Neuron (in vitro differentiated cells): ENCODE data around the gene TRIM65.
"Not testable (repeated sequence)": the region's sequence is repeated elsewhere in the genome, so short reads cannot be mapped to it uniquely, and the experiment has no call there.

Source experiments
- H2AFZ ChIP-seq: one replicate; pipeline ENCODE4 v1.6.1; 2013; ENCODE audit warnings: low read depth, mild to moderate bottlenecking, inconsistent platforms, low read length, moderate library complexity
- H3K27me3 ChIP-seq: one replicate; pipeline ENCODE4 v1.6.1; 2013; ENCODE audit warnings: low read length; ENCODE audit not compliant: insufficient read depth
- H3K36me3 ChIP-seq: one replicate; pipeline ENCODE4 v1.6.1; 2013; ENCODE audit warnings: low read length; ENCODE audit not compliant: insufficient read depth
- H3K4me1 ChIP-seq: one replicate; pipeline ENCODE4 v1.6.1; 2013; ENCODE audit warnings: low read length; ENCODE audit not compliant: insufficient read depth
- H3K4me3 ChIP-seq: 2 replicates; pipeline ENCODE4 v1.5.1; 2013; ENCODE audit warnings: mild to moderate bottlenecking, low read length, moderate library complexity
- H3K9me3 ChIP-seq: one replicate; pipeline ENCODE4 v1.6.1; 2013; ENCODE audit warnings: low read length

Gene TRIM65

DNA sequence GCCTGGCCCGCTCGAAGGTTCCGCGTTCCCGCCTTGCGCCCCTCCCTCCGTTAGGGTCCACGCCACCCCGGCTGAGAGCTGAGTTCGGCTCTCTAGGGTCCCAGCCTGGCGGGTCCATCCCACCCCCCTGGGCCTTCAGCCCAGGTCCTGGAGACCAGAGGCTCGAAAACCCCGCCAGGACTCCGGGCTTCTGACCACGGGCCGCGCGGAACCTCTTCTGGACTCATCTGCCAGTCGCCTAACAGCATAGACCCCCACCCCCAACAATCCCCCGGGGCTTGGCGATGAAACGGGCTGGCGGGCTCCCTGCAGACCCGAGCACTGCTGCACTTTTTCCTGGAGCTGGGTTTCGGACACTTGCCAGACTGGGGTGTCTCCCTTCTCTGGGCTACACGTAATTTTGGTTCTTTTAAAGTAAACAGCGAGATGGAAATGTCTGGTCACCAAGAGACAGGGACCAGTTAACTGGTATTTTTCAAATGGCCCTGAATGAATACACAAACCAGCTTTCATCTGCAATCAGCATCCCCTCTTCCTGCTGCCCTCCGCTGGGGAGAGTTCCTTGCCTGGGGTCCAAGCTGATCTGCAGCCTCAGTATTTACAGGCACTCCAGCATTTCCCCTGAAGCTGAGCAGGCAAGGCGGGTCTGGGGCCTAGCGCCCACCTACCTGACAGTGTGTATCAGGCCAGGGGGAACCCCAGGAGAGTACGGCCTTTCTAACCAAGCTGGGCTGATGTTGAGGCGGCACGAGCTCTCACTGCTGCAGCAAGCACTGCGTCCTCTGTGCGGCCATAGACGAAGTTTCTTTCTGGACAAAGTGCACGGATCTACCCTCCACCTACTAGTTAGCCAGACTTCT lies 639 bp upstream of the TRIM65 start:
- no peak overlapping the region for H3K4me3 ChIP-seq
- peaks cover 4% of the 10 kb centered on the region for H3K4me1 ChIP-seq
- H2AFZ ChIP-seq: no peak overlapping the region
- peaks cover 38% of the 10 kb centered on the region for H3K36me3 ChIP-seq
- no peaks in the 10 kb centered on the region for H3K9me3 ChIP-seq
- no peaks in the 10 kb centered on the region for H3K27me3 ChIP-seq

GRCh38 chr17:75895370-75896155 lies 1.2 kb downstream of the TRIM65 start:
- H3K27me3 ChIP-seq: no peaks in the 10 kb centered on the region
- H3K36me3 ChIP-seq: peaks cover 25% of the 10 kb centered on the region
- H3K9me3 ChIP-seq: no peaks in the 10 kb centered on the region
- no peak overlapping the region for H2AFZ ChIP-seq
- peaks cover 4% of the 10 kb centered on the region for H3K4me1 ChIP-seq
- no peak overlapping the region for H3K4me3 ChIP-seq

DNA sequence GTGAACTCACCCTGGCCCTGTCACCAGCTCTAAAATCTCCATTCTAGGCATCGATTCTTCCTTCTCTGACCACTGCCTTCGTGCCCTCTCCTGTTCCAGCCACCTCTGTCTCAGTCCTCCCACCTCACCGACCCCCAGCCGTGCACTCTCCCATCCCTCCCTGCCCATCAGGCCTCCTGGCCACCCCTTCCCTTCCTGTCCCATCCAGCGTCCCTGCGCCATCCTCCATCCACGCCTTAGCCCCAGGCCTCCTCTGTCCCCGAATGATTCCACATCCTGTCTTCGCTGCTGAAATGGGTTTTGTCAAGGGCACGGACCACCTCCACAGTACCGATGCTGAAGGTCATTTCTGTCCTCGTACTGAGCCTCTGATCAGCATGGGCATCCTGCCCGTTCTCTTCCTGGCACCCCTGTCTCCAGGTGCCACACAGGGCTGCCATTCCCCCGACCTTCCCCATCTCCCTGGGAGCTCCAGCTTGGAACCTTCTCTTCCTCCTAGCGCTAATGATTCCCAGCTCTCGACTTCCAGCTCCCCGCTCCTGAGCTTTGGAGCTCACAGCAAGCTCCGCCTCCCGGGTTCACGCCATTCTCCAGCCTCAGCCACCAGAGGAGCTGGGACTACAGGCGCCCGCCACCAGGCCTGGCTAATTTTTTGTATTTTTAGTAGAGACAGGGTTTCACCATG lies 2.6 kb downstream of the TRIM65 start:
- Histone ChIP-seq H3K9me3 (no peaks in the 10 kb centered on the region), H2AFZ (no peak overlapping the region), H3K4me3 (no peak overlapping the region), H3K4me1 (peaks cover 4% of the 10 kb centered on the region), H3K27me3 (no peaks in the 10 kb centered on the region), H3K36me3 (peaks cover 17% of the 10 kb centered on the region)

DNA sequence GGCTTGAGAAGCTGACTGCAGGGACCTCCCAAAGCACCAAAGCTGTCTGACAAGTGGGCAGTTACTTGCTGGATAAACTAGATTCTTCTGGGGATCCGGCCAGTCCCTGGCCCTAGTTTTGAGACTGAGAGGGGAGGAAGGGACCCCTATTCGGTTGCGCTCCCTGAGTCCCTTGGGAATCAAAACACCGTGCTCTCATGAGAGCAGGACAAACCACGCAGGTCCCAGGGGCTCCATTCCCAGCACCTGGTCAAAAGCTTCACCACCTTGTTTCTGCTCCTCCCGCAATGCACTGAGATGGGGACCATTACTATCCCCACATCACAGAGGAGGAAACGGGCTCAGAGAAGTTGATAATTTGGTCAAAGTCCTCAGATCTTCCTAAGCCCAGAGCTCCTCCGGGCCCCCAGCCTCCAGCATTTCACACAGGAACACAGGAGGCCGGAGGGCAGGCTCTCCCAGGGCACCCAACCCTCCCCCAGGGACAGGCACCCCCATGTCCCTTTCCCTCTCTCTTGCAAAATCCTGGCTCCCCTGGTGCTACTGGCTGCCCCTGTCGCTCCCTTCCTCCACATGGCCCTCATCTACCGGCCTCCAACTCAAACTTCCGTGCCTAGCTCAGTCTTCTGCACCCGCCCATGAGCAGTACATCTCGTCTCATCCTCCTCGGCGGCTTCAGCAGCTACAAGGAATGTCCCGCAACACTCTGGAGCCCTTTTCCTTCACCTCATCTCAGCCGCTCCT lies 3.3 kb downstream of the TRIM65 start:
- Histone ChIP-seq H3K36me3 (peaks cover 10% of the 10 kb centered on the region), H3K4me1 (peaks cover 4% of the 10 kb centered on the region), H3K9me3 (no peaks in the 10 kb centered on the region)

GRCh38 chr17:75892556-75893224 lies 4.1 kb downstream of the TRIM65 start:
- Histone ChIP-seq H3K4me3 (no peak overlapping the region), H2AFZ (no peak overlapping the region), H3K27me3 (no peaks in the 10 kb centered on the region), H3K36me3 (peaks cover 5% of the 10 kb centered on the region), H3K9me3 (no peaks in the 10 kb centered on the region), H3K4me1 (peaks cover 4% of the 10 kb centered on the region)

More for the DNA sequence above, 3.3 kb downstream of the TRIM65 start:
- Histone ChIP-seq H3K27me3 (no peaks in the 10 kb centered on the region), H3K4me3 (no peak overlapping the region), H2AFZ (no peak overlapping the region)

DNA sequence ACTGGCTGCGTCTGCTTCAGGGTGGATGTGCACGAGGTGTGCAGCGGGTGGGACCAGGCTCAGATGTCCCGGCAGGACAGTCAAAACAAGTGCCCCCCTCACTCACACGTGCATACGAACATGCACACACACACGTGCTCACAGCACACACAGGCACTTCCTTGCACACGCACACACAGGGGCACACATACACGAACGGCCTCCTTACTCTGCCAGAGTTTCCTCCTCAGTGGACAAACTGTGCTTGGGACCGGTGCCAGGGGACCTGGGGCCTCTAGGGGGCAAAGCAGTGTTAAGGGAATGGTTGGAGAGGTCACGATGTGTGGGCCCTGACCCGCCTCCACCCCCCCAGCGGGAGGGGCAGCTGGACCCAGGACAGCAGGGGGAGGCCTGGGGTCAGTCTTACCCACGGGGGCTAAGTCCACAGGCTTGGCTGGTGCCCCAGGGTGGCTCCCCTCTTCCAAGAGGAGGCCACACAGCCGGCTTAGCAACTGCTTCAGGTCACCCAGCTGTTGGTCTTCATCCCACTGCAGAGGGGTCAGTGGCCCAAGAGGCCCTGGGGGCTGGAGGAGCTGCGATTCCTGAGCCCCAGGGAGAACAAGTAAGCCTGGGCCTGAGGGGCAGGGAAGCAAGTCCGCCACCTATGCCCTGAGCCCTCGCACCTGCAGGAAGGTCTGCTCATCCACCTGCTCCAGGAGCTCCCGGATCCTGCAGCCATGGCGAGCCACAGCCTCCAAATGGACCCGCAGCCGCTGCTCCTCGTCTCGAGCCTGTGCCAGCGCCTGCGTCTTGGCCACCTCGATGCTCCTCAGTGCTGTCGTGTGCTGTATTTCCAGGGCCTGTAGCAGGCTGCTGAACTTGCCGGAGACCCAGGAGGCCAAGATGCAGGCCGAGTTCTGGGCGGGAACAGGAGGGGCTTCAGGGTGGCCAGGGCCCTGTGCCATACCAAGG lies 4.9 kb downstream of the TRIM65 start:
- Histone ChIP-seq H3K27me3 (no peaks in the 10 kb centered on the region), H3K4me3 (no peak overlapping the region), H3K4me1 (peaks cover 4% of the 10 kb centered on the region), H3K36me3 (no peaks in the 10 kb centered on the region), H2AFZ (no peak overlapping the region), H3K9me3 (no peaks in the 10 kb centered on the region)

GRCh38 chr17:75891022-75891604 lies 5.6 kb downstream of the TRIM65 start:
- peaks cover 4% of the 10 kb centered on the region for H3K4me1 ChIP-seq
- no peaks in the 10 kb centered on the region for H3K9me3 ChIP-seq
- no peak overlapping the region for H3K4me3 ChIP-seq
- H3K27me3 ChIP-seq: no peaks in the 10 kb centered on the region
- no peaks in the 10 kb centered on the region for H3K36me3 ChIP-seq
- no peak overlapping the region for H2AFZ ChIP-seq

DNA sequence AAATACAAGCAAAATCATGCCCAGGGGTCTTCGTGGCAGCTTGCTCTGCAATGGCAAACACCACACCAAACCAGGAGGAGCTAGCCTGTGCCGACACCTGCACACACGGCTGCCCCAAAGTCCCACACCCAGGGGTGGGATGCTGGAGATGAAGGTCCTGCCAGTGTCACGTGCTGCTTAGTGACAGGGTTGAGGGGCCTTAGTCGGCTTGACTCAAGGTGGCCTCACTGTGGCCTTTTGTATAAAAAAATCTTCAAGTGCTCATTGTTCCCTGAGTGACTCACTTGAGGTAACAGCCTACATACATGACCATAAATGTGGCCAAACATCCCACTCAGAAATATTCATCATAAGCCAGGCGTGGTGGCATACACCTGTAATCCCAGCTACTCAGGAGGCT lies 7.3 kb downstream of the TRIM65 start:
- H2AFZ ChIP-seq: no peak overlapping the region
- H3K36me3 ChIP-seq: no peaks in the 10 kb centered on the region
- H3K4me1 ChIP-seq: no peaks in the 10 kb centered on the region
- H3K27me3 ChIP-seq: no peaks in the 10 kb centered on the region
- no peak overlapping the region for H3K4me3 ChIP-seq
- no peaks in the 10 kb centered on the region for H3K9me3 ChIP-seq

DNA sequence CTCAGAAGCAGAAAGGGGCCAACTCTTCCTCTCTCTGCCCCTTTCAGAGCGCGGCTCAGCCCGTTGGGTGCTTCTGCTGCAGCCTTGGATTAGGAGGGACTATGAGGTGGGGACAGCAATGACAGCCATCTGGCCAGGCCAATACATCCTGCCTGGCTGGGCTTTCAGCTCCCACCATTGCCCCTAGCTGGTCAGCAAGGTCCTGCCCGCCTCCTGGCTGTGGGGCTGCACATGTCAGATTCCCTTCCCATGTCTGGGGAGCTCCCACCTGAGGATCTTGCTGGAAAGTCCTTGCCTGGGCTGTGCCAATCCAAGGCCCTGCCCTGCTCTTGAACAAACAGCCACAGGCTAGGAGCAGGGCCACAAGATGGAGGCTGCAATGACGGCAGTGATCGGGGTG lies 8.3 kb downstream of the TRIM65 start:
- Histone ChIP-seq H2AFZ (no peak overlapping the region), H3K4me3 (no peak overlapping the region), H3K4me1 (no peaks in the 10 kb centered on the region), H3K9me3 (no peaks in the 10 kb centered on the region), H3K36me3 (no peaks in the 10 kb centered on the region), H3K27me3 (no peaks in the 10 kb centered on the region)

GRCh38 chr17:75885860-75886259 lies 10.9 kb downstream of the TRIM65 start:
- not testable (repeated sequence) for H3K27me3 ChIP-seq, H3K4me3 ChIP-seq, H2AFZ ChIP-seq, H3K4me1 ChIP-seq, H3K9me3 ChIP-seq, H3K36me3 ChIP-seq

DNA sequence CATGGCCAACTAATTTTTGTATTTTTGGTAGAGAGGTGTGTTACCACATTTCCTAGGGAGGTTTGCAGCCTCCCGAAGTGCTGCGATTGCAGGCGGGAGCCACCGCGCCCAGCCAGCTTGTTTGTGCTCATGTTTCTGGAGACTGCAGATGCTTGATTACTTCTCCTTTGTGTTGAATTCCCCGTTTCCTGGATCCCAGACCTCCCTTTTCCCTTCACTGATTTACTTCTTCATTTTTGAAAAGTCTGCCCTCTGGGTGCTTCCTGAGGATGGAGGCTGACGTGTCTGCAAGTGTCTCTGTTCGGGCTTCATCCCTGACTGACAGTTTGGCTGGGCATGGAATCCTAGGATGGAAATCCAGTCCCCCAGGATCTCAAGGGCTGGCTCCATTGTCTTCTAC lies 11.3 kb downstream of the TRIM65 start:
- Histone ChIP-seq H3K4me3 (no peak overlapping the region), H3K36me3 (no peaks in the 10 kb centered on the region), H3K4me1 (no peaks in the 10 kb centered on the region), H3K9me3 (no peaks in the 10 kb centered on the region), H2AFZ (no peak overlapping the region), H3K27me3 (peaks cover 4% of the 10 kb centered on the region)
